GM21576 (cell line): ENCODE measurements around the gene KCNH6.

Source experiments
- ATAC-seq: cut with Tn5 transposase; IDR thresholded peaks from one replicate; pipeline ENCODE4 v1.9.1; 2021; ENCODE audit warnings: mild to moderate bottlenecking, moderate library complexity; ENCODE audit not compliant: unreplicated experiment

KCNH6 gene

DNA sequence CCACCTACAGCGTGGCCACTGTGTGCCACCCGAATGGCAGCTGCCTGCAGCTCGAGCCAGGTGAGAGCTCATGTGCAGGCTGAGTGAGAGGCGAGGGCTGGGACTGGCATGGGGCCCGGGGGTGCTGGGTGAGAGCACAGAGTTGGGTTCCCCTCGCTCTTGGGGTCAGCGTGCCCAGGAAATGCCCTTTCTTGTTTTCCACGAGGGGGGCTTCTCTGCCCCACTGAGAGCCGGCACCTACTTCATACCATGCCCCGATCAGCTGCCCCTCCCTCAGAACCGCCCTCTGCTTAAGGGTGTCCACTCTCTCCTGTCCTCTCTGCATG is 36.2 kb upstream of the KCNH6 start:
- ATAC-seq: no peak

DNA sequence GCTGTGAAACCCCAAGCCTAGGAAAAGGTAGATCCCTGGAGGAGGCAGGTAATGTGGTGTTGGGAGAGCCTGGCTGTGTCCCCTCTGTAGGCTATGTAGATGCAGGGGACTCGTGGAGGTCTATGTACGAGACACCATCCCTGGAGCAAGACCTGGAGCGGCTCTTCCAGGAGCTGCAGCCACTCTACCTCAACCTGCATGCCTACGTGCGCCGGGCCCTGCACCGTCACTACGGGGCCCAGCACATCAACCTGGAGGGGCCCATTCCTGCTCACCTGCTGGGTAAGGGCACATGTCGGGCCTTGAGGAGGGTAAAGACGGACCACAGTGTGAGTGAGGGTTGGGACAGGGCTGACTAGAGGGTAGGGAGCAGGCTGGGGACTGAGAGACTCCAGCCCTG is 34.3 kb upstream of the KCNH6 start:
- ATAC-seq: no peak

DNA sequence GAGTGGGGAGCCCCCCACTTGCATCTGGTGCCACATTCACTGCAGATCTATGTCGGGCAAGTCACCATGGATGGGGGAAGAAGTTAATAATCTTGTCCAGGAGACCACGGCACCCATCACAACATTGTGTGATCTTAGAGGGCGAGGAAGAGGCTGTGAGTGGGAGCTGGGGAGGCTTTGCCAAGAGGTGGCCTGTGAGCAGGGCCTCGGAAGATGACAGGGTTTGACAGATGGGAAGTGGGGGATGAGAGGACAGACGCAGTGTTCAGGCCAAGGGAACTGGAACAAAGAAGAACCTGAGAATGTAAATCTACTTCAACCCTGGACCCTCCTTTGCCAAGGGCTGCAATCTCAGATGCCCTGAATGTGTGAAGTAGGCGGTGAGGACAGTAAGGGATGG is 33.9 kb upstream of the KCNH6 start:
- ATAC-seq: no peak

DNA sequence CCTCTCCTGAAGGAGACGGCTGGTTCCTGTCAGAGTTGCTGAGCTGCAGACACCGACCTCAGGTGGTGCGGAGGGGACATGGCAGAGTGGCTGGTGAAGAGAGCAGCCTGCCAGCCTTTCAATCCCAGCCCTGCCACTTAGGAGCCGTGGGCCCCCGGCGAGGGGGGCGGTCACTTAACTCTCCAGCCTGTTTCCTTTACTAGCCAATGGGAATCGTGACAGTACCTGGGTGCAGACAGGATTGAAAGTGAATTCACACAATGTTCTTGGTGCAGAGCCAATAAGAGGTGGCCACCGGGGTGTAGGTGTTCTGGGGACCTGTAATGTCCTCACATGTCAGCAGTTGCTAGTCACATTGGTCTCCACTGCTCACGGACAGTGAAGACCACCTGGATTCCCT is 32.8 kb upstream of the KCNH6 start:
- no peak for ATAC-seq

DNA sequence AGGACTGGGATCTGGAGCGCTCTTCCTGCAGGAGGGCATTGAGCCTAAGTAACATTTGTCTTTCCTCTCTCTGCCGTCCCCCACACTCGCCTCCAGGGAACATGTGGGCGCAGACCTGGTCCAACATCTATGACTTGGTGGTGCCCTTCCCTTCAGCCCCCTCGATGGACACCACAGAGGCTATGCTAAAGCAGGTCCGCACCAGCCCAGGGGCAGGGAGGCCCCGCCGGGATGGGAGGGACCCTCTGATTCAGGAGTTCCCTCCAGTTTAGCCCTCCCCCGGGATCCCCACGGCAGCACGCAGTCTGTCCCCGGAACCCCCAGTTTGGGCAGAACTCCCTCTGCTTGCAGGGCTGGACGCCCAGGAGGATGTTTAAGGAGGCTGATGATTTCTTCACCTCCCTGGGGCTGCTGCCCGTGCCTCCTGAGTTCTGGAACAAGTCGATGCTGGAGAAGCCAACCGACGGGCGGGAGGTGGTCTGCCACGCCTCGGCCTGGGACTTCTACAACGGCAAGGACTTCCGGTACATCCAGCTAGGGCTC is 32.2 kb upstream of the KCNH6 start:
- ATAC-seq: no peak

DNA sequence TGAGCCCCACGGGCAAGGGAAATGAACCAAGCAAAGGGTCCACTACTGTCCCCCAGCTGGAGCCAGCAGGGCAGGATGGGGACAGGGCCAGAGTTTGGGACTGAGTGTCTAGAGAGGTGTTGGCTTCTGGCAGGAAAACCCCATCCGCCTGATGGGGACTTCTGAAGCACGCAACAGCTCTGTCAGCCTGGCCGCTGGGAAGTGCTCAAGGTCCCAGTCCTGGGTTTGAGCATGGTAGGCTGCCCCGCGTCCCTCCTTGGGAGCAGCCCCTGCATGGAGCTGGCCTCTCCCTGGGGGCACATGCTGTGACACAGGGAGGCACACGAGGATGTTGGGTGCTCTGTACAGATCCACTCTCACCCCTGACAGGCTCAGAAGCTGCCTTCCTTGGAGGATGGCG is 31.7 kb upstream of the KCNH6 start:
- ATAC-seq: no peak

DNA sequence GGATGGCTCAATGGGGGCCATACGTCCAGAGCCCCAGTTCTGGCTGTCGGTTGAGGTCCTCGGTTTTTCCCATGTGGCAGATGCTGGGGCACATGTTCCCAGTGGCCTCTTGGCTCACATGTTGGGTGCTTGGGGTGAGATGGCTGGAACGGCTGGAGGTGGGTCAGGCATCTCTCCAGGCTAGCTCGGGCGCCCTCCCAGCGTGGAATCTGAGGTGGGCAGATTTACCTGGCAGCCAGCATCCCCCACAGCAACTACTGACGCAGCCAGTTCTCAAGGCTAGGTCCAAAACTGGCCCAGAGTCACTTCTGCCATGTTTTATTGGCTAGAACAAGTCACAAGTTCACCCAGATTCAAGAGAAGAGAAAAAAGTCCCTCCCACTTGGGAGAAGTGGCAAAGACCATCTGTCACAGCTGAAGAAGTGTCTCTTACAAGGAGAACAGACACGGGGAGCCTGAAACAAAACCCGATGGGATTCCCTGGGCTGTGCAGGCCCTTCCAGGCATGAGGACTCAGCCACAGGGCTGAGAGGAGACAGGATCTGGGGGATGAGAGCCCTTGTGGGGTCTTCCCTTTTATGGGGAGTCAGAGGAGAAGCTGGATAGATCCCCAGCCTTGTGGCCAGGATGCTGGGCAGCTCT is 31.1 kb upstream of the KCNH6 start:
- ATAC-seq: no peak

DNA sequence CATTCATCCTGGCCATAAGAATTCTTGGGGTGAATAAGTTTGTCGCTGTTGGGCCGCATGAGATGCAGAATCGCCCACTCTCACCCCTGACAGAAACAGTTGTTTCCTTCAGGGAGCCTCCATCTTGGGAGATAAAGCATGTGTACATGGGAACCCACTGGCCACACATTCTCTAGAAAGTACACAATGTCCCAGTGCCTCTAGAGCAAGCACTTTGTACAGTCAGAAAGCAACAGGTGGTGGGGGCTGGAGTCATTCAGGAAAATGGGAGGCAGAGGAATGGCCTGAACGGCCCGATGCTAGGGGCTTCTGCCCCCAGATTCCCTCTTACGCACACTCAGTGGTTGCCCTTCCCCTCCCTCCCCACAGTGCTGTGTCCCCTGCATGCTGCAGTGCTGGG is 30.2 kb upstream of the KCNH6 start:
- no peak for ATAC-seq

DNA sequence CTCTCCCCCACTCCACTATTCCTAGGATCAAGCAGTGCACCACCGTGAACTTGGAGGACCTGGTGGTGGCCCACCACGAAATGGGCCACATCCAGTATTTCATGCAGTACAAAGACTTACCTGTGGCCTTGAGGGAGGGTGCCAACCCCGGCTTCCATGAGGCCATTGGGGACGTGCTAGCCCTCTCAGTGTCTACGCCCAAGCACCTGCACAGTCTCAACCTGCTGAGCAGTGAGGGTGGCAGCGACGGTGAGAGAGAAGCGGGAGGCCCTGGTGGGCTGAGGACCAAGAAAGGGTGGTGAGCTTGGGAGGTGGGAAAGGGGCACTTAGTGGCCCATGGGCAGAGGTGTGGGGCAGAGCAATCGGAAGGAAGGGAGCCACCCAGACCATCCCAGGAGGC is 29.7 kb upstream of the KCNH6 start:
- no peak for ATAC-seq

DNA sequence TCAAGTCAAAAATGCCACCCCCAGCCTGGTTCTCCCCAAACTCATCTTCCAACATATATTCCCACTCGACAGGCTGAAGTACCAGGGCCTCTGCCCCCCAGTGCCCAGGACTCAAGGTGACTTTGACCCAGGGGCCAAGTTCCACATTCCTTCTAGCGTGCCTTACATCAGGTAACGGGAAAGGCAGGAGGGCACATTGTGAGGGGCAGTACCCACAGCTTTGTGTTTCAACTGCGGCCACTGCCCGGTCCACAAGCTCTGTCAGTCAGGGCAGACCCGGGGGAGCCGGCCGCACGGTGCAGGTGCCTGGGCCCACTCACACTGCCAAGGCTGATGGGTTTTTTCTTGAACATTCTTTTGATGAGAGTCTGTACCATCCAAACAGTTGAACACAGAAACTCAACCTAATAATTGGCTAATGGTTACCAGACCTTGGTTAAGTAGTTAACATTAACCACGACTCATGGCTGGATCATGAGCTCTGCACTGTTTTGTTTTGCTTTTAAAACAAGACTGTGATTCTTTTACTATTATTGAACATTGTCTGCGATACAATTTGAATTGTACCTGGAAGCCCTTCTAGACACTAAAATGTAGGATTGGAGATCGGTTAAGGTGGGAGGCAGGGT is 28.7 kb upstream of the KCNH6 start:
- ATAC-seq: no peak

DNA sequence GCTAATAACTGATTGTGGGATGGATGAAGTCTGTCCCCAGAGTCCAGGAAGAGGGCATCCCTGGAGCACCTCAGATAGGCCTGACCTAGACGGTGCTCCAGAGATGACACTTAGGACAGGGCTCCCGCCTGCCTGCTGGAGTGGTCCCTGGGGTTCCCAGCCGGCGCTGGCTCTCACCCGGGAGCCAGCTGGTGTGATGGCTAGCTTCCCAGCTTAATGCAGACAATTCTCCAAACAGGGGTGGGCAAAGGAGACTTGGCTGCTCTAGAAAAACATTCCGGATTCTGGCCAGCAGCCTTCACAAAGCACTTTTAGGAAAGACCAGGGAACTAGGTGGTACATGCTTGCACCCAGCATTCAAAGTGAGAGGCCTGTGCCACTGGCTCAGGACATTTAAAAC is 27.7 kb upstream of the KCNH6 start:
- no peak for ATAC-seq

DNA sequence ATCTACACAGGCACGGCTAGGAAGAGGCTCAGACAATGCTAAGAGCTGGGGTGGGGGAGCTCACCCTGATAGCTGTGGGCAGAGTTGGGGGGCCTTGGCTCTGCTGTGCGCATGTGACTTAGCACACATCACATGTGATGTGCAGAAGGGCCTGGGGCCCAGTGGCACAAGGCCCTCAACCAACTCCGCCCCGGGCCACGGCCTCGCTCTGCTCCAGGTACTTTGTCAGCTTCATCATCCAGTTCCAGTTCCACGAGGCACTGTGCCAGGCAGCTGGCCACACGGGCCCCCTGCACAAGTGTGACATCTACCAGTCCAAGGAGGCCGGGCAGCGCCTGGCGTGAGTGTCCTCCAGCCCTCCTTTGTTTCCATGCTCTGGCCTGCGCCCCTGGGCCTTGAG is 27.0 kb upstream of the KCNH6 start:
- no peak for ATAC-seq

DNA sequence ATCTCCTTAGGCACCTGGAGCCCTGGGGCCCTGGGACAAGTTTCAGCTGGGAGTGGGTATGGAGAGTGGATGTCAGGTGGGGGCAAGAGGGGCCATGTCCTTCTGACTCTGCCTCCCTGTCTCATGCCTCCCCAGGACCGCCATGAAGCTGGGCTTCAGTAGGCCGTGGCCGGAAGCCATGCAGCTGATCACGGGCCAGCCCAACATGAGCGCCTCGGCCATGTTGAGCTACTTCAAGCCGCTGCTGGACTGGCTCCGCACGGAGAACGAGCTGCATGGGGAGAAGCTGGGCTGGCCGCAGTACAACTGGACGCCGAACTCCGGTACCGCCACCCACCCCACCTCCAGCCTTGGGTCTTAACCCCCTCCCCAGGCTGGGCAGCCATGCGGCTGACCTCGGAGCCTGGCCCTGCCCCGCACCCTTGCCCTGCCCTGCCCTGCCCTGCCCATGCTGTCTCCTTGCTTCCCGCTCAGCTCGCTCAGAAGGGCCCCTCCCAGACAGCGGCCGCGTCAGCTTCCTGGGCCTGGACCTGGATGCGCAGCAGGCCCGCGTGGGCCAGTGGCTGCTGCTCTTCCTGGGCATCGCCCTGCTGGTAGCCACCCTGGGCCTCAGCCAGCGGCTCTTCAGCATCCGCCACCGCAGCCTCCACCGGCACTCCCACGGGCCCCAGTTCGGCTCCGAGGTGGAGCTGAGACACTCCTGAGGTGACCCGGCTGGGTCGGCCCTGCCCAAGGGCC is 26.3 kb upstream of the KCNH6 start:
- no peak for ATAC-seq

DNA sequence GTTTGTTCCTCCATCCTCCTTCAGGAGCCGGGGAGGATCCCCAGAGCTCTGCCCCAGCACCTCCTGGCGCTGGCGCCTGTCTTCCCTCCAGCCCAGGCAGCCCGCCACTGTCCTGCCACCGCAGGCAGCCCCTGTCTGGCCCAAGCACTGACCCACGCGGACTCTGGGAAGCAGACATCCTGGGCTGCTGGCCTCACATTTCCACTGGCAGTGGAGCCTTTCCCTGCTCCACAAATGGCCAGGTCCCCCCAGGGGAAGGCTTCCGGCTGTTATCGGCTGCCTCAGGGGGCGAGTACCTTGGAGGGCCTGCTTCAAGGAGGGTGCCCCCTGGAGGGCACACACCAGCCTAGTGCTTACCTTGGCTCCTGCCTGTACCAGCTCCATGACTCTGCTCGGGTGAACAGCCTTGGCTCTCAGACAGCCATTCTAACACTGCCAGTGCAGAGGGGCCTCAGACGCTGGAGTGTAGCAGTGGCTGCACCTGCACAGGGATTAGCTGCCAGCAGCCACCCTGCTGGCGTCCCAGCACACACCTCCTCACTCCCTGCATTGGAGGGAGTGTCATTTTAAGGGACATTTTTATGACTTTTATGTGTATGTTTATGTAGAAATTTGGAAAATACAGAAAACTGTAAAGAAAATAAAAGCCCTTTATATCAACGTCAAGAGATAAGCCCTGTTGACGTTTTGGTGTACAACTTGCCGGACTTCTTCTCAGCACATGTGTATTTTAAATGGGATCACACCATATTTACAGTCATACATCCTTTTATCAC is 25.3 kb upstream of the KCNH6 start:
- ATAC-seq: no peak

DNA sequence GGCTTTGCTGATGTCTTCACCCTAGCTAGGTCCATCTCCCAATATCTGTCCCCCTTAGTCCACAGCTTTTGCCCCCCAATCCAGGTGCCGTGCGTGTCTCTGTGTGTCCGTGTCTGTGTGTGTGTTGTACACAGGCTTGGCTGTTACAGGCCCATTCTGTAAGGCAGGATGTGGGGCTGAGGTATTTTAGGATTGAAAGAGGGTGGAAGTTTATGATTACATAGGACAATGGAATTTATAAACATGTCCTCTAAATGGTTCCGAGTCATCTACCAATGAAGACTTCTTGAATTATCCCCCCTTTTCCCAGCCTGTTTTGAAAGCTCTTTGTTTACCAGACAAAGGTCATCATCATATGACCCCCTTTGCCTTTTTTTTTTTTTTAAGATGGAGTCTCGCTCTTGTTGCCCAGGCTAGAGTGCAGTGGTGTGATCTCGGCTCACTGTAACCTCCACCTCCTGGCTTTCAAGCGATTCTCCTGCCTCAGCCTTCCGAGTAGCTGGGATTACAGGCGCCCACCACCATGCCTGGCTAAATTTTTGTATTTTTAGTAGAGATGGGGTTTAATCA is 24.4 kb upstream of the KCNH6 start:
- ATAC-seq: no peak

DNA sequence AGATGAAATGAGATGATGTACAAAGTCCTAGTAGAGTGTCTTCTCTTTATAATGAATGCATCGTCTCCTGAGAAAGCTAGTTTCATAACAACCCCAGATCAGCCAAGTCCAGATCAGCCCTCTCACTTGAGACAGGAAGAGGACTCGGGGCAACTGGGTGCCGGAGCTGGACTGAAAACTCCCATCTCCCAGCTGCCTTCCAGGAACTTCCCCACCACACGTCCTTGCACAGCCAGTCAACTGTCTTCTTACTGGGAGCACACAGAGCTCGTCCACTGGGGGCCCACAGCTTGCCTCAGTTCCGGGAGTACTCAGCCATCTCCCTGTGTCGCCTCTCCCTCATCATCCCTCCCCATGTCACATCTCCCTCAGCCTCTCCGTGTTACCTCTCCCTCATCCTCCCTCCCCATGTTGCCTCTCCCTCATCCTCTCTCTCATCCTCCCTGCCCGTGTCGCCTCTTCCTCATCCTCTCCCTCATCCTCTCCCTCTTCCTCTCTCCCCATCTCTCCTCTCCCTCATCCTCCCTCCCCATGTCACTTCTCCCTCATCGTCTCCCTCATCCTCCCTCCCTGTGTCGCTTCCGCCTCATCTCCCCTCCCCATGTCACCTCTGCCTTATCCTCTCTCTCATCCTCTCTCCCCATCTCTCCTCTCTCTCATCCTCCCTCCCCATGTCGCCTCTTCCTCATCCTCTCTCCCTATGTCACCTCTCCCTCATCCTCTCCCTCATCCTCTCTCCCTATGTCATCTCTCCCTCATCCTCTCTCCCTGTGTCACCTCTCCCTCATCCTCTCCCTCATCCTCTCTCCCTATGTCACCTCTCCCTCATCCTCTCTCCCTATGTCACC is 22.4 kb upstream of the KCNH6 start:
- ATAC-seq: no peak

DNA sequence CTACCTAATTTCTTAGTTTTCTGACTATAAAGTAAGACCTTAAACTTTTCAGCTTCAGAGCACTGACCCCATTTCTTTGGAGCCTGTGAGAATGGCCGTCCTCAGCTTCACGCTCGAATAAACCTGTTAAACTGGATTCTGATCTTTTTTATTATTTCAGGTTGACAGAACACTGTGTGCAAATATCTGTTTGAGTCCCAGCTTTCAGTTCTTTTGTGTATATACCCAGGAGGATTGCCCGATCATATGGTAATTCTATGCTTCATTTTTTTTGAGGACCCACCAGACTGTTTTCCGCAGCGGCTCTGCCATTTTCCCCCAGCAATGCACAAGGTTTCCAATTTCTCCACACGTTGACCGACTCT is 19.8 kb upstream of the KCNH6 start:
- ATAC-seq: no peak

DNA sequence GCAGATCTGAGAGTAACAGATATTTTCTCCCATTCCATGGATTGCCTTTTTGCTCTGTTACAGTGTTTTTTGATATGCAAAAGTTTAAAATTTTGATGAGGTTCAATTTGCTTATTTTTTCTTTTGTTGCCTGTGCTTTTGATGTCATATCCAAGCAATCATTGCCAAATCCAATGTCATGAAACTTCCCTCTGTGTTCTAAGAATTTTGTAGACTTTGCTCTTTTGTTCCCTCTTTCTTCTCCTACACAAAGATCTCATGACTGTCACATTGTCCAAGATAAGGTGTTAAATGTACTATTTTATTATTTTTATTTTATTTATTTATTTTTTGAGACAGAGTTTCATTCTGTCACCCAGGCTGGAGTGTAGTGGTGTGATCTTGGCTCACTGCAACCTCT is 18.9 kb upstream of the KCNH6 start:
- ATAC-seq: no peak

DNA sequence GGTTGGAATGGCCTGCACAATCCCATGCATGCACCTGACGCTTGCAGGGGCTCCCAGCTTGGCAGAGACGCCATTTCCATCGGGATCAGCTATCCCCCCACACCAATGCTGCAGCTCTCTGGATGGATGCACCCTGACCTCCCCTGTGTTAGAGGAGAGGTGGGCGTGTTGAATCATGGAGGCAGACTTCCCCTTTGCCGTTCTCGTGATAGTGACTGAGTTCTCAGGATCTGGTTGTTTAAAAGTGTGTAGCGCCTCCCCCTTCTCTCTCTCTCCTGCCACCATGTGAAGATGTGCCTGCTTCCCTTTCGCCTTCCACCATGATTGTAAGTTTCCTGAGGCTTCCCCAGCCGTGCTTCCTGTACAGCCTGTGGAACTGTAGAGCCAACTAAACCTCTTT is 17.8 kb upstream of the KCNH6 start:
- ATAC-seq: no peak

DNA sequence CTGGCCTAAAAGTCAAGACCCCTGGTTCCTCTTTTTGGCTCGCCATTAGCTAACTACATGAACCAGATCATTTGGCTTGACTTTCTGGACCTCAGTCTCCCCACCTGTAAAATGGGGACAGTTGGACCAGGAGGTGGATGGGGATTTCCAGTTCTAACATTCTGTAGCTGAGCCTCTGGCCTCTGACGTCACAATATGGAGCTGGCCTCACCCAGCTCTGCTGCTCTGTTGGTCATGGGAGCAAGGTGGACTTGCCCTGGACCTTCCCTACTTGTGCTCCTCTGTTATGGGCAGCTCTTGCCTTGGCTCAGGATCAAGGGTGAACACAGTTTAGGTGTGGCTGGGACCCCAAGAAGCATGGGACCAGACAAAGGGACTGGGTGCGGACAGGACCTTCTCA is 16.5 kb upstream of the KCNH6 start:
- ATAC-seq: no peak
